SK-N-SH (cell line): ENCODE data around the gene LRRFIP2. TPM values are rescaled to one million over a fixed set of nuclear protein-coding genes. Genes with fewer than 3 reads are reported as not detected.

Experiments
- CTCF ChIA-PET: fragments of 300-600, 350-600 bp; formaldehyde crosslinking; extraction: SDS; loops from one replicate; lab custom pipeline; 2021; lab: Yijun Ruan, JAX
- POLR2A ChIA-PET: fragments of 350-600 bp; sonication (Branson Sonifier 250); formaldehyde crosslinking; extraction: SDS; loops from one replicate; lab custom pipeline; 2020; ENCODE audit warnings: antibody characterized with exemption, inconsistent platforms; lab: Yijun Ruan, JAX
- DNase-seq: peaks from one replicate; pipeline ENCODE4 v3.0.0; 2012
- H2AFZ ChIP-seq: fragments of 200-600 bp; sonication (generic); 2 replicates; pipeline ENCODE4 v1.8.1; 2016; ENCODE audit warnings: antibody characterized with exemption, mild to moderate bottlenecking, low read depth
- H3F3A ChIP-seq: fragments of 200-600 bp; sonication (generic); replicated peaks from 2 replicates; pipeline ENCODE3; 2016; ENCODE audit warnings: antibody characterized with exemption, mild to moderate bottlenecking; ENCODE audit not compliant: insufficient read depth
- H3K27ac ChIP-seq, 2 experiments: fragments of 200-500 bp in 1 of 2; fragments of 200-600 bp in 1 of 2; sonication (Bioruptor generic) in 1 of 2; sonication (generic), shearing (Covaris generic) in 1 of 2; 2 replicates each; pipeline versions ENCODE4 v1.5.1 to v1.6.1; 2014 to 2016; ENCODE audit warnings: low read depth in 2 of 2, inconsistent platforms in 1 of 2, low read length in 1 of 2, mild to moderate bottlenecking in 1 of 2, mixed read lengths in 1 of 2
- H3K27me3 ChIP-seq: fragments of 200-600 bp; sonication (generic), shearing (Covaris generic); 2 replicates; pipeline ENCODE4 v1.6.1; 2016; ENCODE audit warnings: mixed run types; ENCODE audit not compliant: insufficient read depth
- H3K36me3 ChIP-seq, 2 experiments: fragments of 200-500 bp in 1 of 2; fragments of 200-600 bp in 1 of 2; sonication (Bioruptor generic) in 1 of 2; sonication (generic) in 1 of 2; replicated peaks in 1 of 2; 2 replicates each; pipeline versions ENCODE3 to v1.5.1; 2014 to 2016; ENCODE audit warnings: low read length in 1 of 2, mild to moderate bottlenecking in 1 of 2; ENCODE audit not compliant: insufficient read depth in 2 of 2, control insufficient read depth in 1 of 2
- H3K4me1 ChIP-seq, 2 experiments: fragments of 200-500 bp in 1 of 2; fragments of 200-600 bp in 1 of 2; sonication (Bioruptor generic) in 1 of 2; sonication (generic), shearing (Covaris generic) in 1 of 2; 2 replicates each; pipeline versions ENCODE4 v1.5.1 to v1.6.1; 2014 to 2016; ENCODE audit warnings: low read depth in 1 of 2, low read length in 1 of 2, mixed run types in 1 of 2; ENCODE audit not compliant: insufficient read depth in 2 of 2, control insufficient read depth in 1 of 2
- H3K4me2 ChIP-seq: fragments of 200-600 bp; sonication (generic), shearing (Covaris generic); 2 replicates; pipeline ENCODE4 v1.6.1; 2017; ENCODE audit warnings: mixed run types
- H3K4me3 ChIP-seq, 2 experiments: fragments of 200-500 bp in 1 of 2; fragments of 200-600 bp in 1 of 2; sonication (Bioruptor generic) in 1 of 2; sonication (generic), shearing (Covaris generic) in 1 of 2; 2 replicates each; pipeline versions ENCODE4 v1.5.1 to v1.8.1; 2014 to 2016; ENCODE audit warnings: low read depth in 2 of 2, inconsistent platforms in 1 of 2, low read length in 1 of 2, mild to moderate bottlenecking in 1 of 2, mixed read lengths in 1 of 2, moderate library complexity in 1 of 2
- H3K79me2 ChIP-seq: fragments of 200-600 bp; sonication (generic); 2 replicates; pipeline ENCODE4 v1.8.1; 2017; ENCODE audit warnings: mild to moderate bottlenecking; ENCODE audit not compliant: insufficient read depth
- H3K9ac ChIP-seq: fragments of 200-600 bp; sonication (generic); 2 replicates; pipeline ENCODE4 v1.6.1; 2017; ENCODE audit warnings: mixed run types
- H3K9me2 ChIP-seq: fragments of 200-600 bp; sonication (generic); 2 replicates; pipeline ENCODE4 v1.6.1; 2017; ENCODE audit warnings: mixed run types
- H3K9me3 ChIP-seq: fragments of 200-600 bp; sonication (generic); 2 replicates; pipeline ENCODE4 v1.6.1; 2017; ENCODE audit warnings: mixed run types, mild to moderate bottlenecking, moderate library complexity
- H4K20me1 ChIP-seq: fragments of 200-600 bp; sonication (generic); 2 replicates; pipeline ENCODE4 v1.6.1; 2017; ENCODE audit warnings: mild to moderate bottlenecking, mixed run types; ENCODE audit not compliant: insufficient read depth
- CHD2 ChIP-seq: fragments of 150-350 bp; IDR thresholded peaks from 2 replicates; pipeline ENCODE4 v1.6.1; 2018; ENCODE audit warnings: low read length; ENCODE audit not compliant: partially characterized antibody
- ELF1 ChIP-seq: IDR thresholded peaks from 2 replicates; pipeline ENCODE4 v1.4.0; 2012
- EP300 ChIP-seq, 2 experiments: IDR thresholded peaks; 2 replicates each; pipeline versions ENCODE4 v1.4.0 to v1.6.1; 2012; ENCODE audit warnings: borderline replicate concordance in 1 of 2, low read depth in 1 of 2, low read length in 1 of 2
- EZH2phosphoT487 ChIP-seq: fragments of 200-600 bp; sonication (generic); IDR thresholded peaks from 2 replicates; pipeline ENCODE4 v1.6.1; 2017; ENCODE audit warnings: low read depth, mixed run types, mild to moderate bottlenecking, antibody characterized with exemption, moderate library complexity, borderline replicate concordance
- FOSL2 ChIP-seq: IDR thresholded peaks from 2 replicates; pipeline ENCODE4 v1.4.0; 2012; ENCODE audit warnings: low read depth, mild to moderate bottlenecking, moderate library complexity, borderline replicate concordance
- FOXM1 ChIP-seq: IDR thresholded peaks from 2 replicates; pipeline ENCODE4 v1.4.0; 2012; ENCODE audit warnings: low read depth, mild to moderate bottlenecking
- GABPA ChIP-seq: IDR thresholded peaks from 2 replicates; pipeline ENCODE4 v1.4.0; 2012; ENCODE audit warnings: low read depth, mild to moderate bottlenecking
- JUND ChIP-seq: IDR thresholded peaks from 2 replicates; pipeline ENCODE4 v1.4.0; 2012
- MEF2A ChIP-seq: IDR thresholded peaks from 2 replicates; pipeline ENCODE4 v1.4.0; 2012; ENCODE audit warnings: low read depth, borderline replicate concordance
- MXI1 ChIP-seq: IDR thresholded peaks from 2 replicates; pipeline ENCODE4 v1.6.1; 2012; ENCODE audit warnings: mild to moderate bottlenecking, low read depth, low read length, improper control_type of control experiment
- PBX3 ChIP-seq: IDR thresholded peaks from 2 replicates; pipeline ENCODE4; 2012
- RAD21 ChIP-seq: IDR thresholded peaks from 2 replicates; pipeline ENCODE4 v1.6.1; 2012; ENCODE audit warnings: mild to moderate bottlenecking, low read length
- RCOR1 ChIP-seq: fragments of 150-350 bp; IDR thresholded peaks from 2 replicates; pipeline ENCODE4 v1.6.1; 2017; ENCODE audit warnings: antibody characterized with exemption, low read length
- RFX5 ChIP-seq: IDR thresholded peaks from 2 replicates; pipeline ENCODE4 v1.6.1; 2012; ENCODE audit warnings: mild to moderate bottlenecking, improper control_type of control experiment, low read length
- RXRA ChIP-seq: IDR thresholded peaks from 2 replicates; pipeline ENCODE4 v1.4.0; 2012; ENCODE audit warnings: low read depth, mild to moderate bottlenecking, borderline replicate concordance
- SIN3A ChIP-seq: IDR thresholded peaks from 2 replicates; pipeline ENCODE4 v1.6.1; 2012; ENCODE audit warnings: low read depth, mild to moderate bottlenecking, low read length, moderate library complexity, borderline replicate concordance
- SMC3 ChIP-seq: IDR thresholded peaks from 2 replicates; pipeline ENCODE4 v1.6.1; 2012; ENCODE audit warnings: low read depth, low read length, improper control_type of control experiment
- TCF12 ChIP-seq: IDR thresholded peaks from 2 replicates; pipeline ENCODE4 v1.4.0; 2012
- TEAD4 ChIP-seq: IDR thresholded peaks from 2 replicates; pipeline ENCODE4 v1.4.0; 2012; ENCODE audit warnings: mild to moderate bottlenecking, borderline replicate concordance; ENCODE audit not compliant: insufficient read depth
- WGBS: methylation state at CpG from one replicate; pipeline ENCODE4 v1.1.6; 2017; ENCODE audit warnings: low lambda C conversion rate; 5-methylcytosine and 5-hydroxymethylcytosine counted together
- polyA plus RNA-seq, 3 experiments: library from polyadenylated mRNA; depleted of rRNA; stranded (reverse); fragments of >200 nt; gene quantifications; 2 replicates each; pipeline ENCODE4 v1.2.3, GENCODE V29; 2012
- TF ChIP-seq, protein P1 (sequence below): IDR thresholded peaks from 2 replicates; pipeline ENCODE4 v1.4.0; 2012; ENCODE audit warnings: low read depth, borderline replicate concordance
- TF ChIP-seq, protein P2 (sequence below): fragments of 150-350 bp; IDR thresholded peaks from 2 replicates; pipeline ENCODE4 v1.6.1; 2017; ENCODE audit warnings: antibody characterized with exemption, low read length, low read depth, borderline replicate concordance
- TF ChIP-seq, protein P3 (sequence below): IDR thresholded peaks from 2 replicates; pipeline ENCODE4 v1.4.0; 2012; ENCODE audit warnings: low read depth, borderline replicate concordance

Gene LRRFIP2
- polyA plus RNA-seq, 1 of the 3 experiments (the other 2 are of a cell fraction) = 27.2 TPM

DNA sequence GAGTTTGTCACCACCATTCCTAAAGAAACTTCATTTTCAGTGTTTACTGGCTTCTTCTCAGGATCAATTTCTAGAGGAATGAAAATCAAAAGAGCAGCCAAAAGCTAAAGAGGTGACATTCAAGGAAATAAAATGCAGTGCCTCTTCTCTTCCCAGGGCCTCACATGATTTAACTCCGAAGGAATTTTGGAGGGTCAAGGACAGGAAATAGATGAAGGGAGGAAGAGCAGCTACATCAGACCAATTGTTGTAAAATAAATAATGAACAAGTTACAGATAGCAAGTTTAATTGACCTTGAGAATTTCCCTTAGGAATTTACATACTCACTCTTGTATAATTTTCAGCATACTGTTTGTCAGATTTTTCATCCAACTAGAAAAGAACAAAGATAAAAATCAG is 78.1 kb downstream of the LRRFIP2 start (continued):
- TF ChIP-seq, protein P1, sequence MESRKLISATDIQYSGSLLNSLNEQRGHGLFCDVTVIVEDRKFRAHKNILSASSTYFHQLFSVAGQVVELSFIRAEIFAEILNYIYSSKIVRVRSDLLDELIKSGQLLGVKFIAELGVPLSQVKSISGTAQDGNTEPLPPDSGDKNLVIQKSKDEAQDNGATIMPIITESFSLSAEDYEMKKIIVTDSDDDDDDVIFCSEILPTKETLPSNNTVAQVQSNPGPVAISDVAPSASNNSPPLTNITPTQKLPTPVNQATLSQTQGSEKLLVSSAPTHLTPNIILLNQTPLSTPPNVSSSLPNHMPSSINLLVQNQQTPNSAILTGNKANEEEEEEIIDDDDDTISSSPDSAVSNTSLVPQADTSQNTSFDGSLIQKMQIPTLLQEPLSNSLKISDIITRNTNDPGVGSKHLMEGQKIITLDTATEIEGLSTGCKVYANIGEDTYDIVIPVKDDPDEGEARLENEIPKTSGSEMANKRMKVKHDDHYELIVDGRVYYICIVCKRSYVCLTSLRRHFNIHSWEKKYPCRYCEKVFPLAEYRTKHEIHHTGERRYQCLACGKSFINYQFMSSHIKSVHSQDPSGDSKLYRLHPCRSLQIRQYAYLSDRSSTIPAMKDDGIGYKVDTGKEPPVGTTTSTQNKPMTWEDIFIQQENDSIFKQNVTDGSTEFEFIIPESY = no peak
- TF ChIP-seq, protein P2, sequence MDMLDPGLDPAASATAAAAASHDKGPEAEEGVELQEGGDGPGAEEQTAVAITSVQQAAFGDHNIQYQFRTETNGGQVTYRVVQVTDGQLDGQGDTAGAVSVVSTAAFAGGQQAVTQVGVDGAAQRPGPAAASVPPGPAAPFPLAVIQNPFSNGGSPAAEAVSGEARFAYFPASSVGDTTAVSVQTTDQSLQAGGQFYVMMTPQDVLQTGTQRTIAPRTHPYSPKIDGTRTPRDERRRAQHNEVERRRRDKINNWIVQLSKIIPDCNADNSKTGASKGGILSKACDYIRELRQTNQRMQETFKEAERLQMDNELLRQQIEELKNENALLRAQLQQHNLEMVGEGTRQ = no peak
- peak in 1 of 2 experiments; percentile 70; a peak in 1 of 4 replicates for TF ChIP-seq EP300 (IDR thresholded peaks at IDR 0.05; ENCODE audit: borderline replicate concordance in 1 of 2, low read depth in 1 of 2, low read length in 1 of 2)
- no peak for TF ChIP-seq RAD21
- peak; percentile 83 for TF ChIP-seq RXRA
- peak; percentile 68 for TF ChIP-seq PBX3
- TF ChIP-seq TEAD4 = peak; percentile 61; the same call in 1 of the 2 replicates
- TF ChIP-seq ELF1 = no peak
- TF ChIP-seq TCF12 = peak; percentile 74
- TF ChIP-seq SIN3A = no peak
- peak; percentile 50; the same call in 1 of the 2 replicates for TF ChIP-seq MEF2A
- TF ChIP-seq RCOR1 = no peak
- TF ChIP-seq FOSL2 = peak; percentile 54; the same call in 1 of the 2 replicates
- TF ChIP-seq GABPA = no peak
- TF ChIP-seq SMC3 = no peak
- TF ChIP-seq EZH2phosphoT487 = no peak

- H3K27ac ChIP-seq = peak overlapping the region in 1 of 2 experiments; percentile 98; a peak in 2 of 4 replicates
Observed at GRCh38 chr3:37094636-37095035, 79.7 kb downstream of the LRRFIP2 start.

More at GRCh38 chr3:37094636-37095035, 79.7 kb downstream of the LRRFIP2 start:
- Histone ChIP-seq H3K36me3 (peaks cover 5 to 41% of the 10 kb centered on the region in 2 experiments), H3K9me2 (no peaks in the 10 kb centered on the region), H3K9ac (0 out of 2 replicates have a peak overlapping the region, but pooled peaks have one; percentile 45), H4K20me1 (no peaks in the 10 kb centered on the region), H3K9me3 (no peaks in the 10 kb centered on the region), H2AFZ (no peak overlapping the region), H3K79me2 (peaks cover 37% of the 10 kb centered on the region; the same call in 1 of the 2 replicates), H3K4me1 (peaks cover 0 to 42% of the 10 kb centered on the region in 2 experiments; a peak in 3 of 4 replicates), H3K4me3 (no peak overlapping the region), H3K4me2 (no peak overlapping the region), H3K27me3 (no peaks in the 10 kb centered on the region), H3F3A (peaks cover 54% of the 10 kb centered on the region)
- 91% methylated on average over 3 of the region's 3 CpGs for WGBS
- ChIA-PET CTCF (interaction anchor here (1.9 kb wide), 1 partner anchor 9 kb away, joined by 4 read pairs; no protein-coding TSS in a partner anchor), POLR2A (no interaction called here)
- DNase-seq = no peak
- TF ChIP-seq FOXM1 (no peak), ELF1 (no peak), JUND (no peak), MXI1 (no peak), RFX5 (no peak), TCF12 (no peak), CHD2 (no peak)
- TF ChIP-seq, protein P3, sequence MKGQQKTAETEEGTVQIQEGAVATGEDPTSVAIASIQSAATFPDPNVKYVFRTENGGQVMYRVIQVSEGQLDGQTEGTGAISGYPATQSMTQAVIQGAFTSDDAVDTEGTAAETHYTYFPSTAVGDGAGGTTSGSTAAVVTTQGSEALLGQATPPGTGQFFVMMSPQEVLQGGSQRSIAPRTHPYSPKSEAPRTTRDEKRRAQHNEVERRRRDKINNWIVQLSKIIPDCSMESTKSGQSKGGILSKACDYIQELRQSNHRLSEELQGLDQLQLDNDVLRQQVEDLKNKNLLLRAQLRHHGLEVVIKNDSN = no peak
